HEK293 (cell line): ENCODE measurements around the gene RXFP4.

Experiments
- CTCF ChIA-PET: fragments of 350-600 bp; formaldehyde crosslinking; extraction: SDS; loops from one replicate; lab custom pipeline; 2021; ENCODE audit warnings: antibody characterized with exemption; lab: Yijun Ruan, JAX
- POLR2A ChIA-PET: fragments of 300-600 bp; formaldehyde crosslinking; extraction: SDS; loops from one replicate; lab custom pipeline; 2020; ENCODE audit warnings: antibody characterized with exemption, inconsistent platforms; lab: Yijun Ruan, JAX
- H3K27ac ChIP-seq: fragments of 200-500 bp; sonication (Bioruptor generic); 2 replicates; pipeline ENCODE4 v1.5.1; 2014; ENCODE audit warnings: low read depth, low read length, control low read depth, inconsistent platforms; ENCODE audit errors: extremely low read depth
- H3K36me3 ChIP-seq, 2 experiments: fragments of 200-500 bp in 1 of 2; sonication (Bioruptor generic) in 1 of 2; 1 replicate in 1 of 2; 2 replicates in 1 of 2; pipeline ENCODE4 v1.5.1; 2014 to 2017; ENCODE audit warnings: inconsistent platforms in 2 of 2, low read length in 2 of 2; ENCODE audit not compliant: control insufficient read depth in 2 of 2, insufficient read depth in 1 of 2
- H3K4me1 ChIP-seq: fragments of 200-500 bp; sonication (Bioruptor generic); 2 replicates; pipeline ENCODE4 v1.5.1; 2014; ENCODE audit warnings: mild to moderate bottlenecking, low read length, inconsistent platforms; ENCODE audit not compliant: control insufficient read depth, insufficient read depth
- H3K4me3 ChIP-seq: 2 replicates; pipeline ENCODE4 v1.5.1; 2011; ENCODE audit warnings: low read depth, mild to moderate bottlenecking, control low read depth, low read length, moderate library complexity
- H3K9me3 ChIP-seq: fragments of 200-500 bp; sonication (Bioruptor generic); 2 replicates; pipeline ENCODE4 v1.5.1; 2014; ENCODE audit warnings: low read depth, low read length, inconsistent platforms; ENCODE audit not compliant: control insufficient read depth, insufficient read depth
- KLF9 ChIP-seq: fragments of 450-650 bp; formaldehyde crosslinking; IDR thresholded peaks from 2 replicates; pipeline ENCODE4 v1.5.1; 2016; ENCODE audit warnings: missing biosample characterization, missing genetic modification characterization, low read depth
- MEIS1 ChIP-seq: sonication (generic); formaldehyde crosslinking; IDR thresholded peaks from 2 replicates; pipeline ENCODE4 v1.8.1; 2022; ENCODE audit warnings: missing genetic modification reagents, mild to moderate bottlenecking, borderline replicate concordance
- RBAK ChIP-seq: fragments of 450-650 bp; formaldehyde crosslinking; IDR thresholded peaks from 2 replicates; pipeline ENCODE4 v1.5.1; 2016; ENCODE audit warnings: missing biosample characterization, missing genetic modification characterization
- ZEB2 ChIP-seq: fragments of 450-650 bp; formaldehyde crosslinking; IDR thresholded peaks from 2 replicates; pipeline ENCODE4 v1.5.1; 2016; ENCODE audit warnings: missing biosample characterization, missing genetic modification characterization
- ZFP37 ChIP-seq: fragments of 450-650 bp; formaldehyde crosslinking; IDR thresholded peaks from 2 replicates; pipeline ENCODE4 v1.5.1; 2016; ENCODE audit warnings: missing biosample characterization, missing genetic modification characterization
- ZNF121 ChIP-seq: fragments of 450-650 bp; formaldehyde crosslinking; IDR thresholded peaks from 2 replicates; pipeline ENCODE4 v1.5.1; 2016; ENCODE audit warnings: missing biosample characterization, missing genetic modification characterization
- ZNF155 ChIP-seq: fragments of 450-650 bp; formaldehyde crosslinking; IDR thresholded peaks from 2 replicates; pipeline ENCODE4 v1.5.1; 2016; ENCODE audit warnings: missing biosample characterization, missing genetic modification characterization
- ZNF169 ChIP-seq: fragments of 450-650 bp; formaldehyde crosslinking; IDR thresholded peaks from 2 replicates; pipeline ENCODE4 v1.5.1; 2016; ENCODE audit warnings: missing biosample characterization, missing genetic modification characterization
- ZNF23 ChIP-seq: fragments of 450-650 bp; formaldehyde crosslinking; IDR thresholded peaks from 2 replicates; pipeline ENCODE4 v1.5.1; 2016; ENCODE audit warnings: missing biosample characterization, missing genetic modification characterization, borderline replicate concordance
- ZNF248 ChIP-seq: fragments of 450-650 bp; formaldehyde crosslinking; IDR thresholded peaks from 2 replicates; pipeline ENCODE4 v1.5.1; 2017; ENCODE audit warnings: missing biosample characterization, missing genetic modification characterization
- ZNF548 ChIP-seq: fragments of 450-650 bp; formaldehyde crosslinking; IDR thresholded peaks from 2 replicates; pipeline ENCODE4 v1.5.1; 2016; ENCODE audit warnings: missing biosample characterization, missing genetic modification characterization
- ZNF600 ChIP-seq: fragments of 450-650 bp; formaldehyde crosslinking; IDR thresholded peaks from 2 replicates; pipeline ENCODE4 v1.5.1; 2016; ENCODE audit warnings: missing biosample characterization, missing genetic modification characterization
- ZNF621 ChIP-seq: fragments of 450-650 bp; formaldehyde crosslinking; IDR thresholded peaks from 2 replicates; pipeline ENCODE4 v1.5.1; 2017; ENCODE audit warnings: missing biosample characterization, missing genetic modification characterization
- ZNF654 ChIP-seq: fragments of 450-650 bp; formaldehyde crosslinking; IDR thresholded peaks from 2 replicates; pipeline ENCODE4 v1.5.1; 2016; ENCODE audit warnings: low read depth, missing biosample characterization, missing genetic modification characterization
- ZNF76 ChIP-seq: fragments of 450-650 bp; formaldehyde crosslinking; IDR thresholded peaks from 2 replicates; pipeline ENCODE4; 2016; ENCODE audit warnings: low read depth, missing biosample characterization, missing genetic modification characterization, borderline replicate concordance
- TF ChIP-seq, protein P1 (sequence below): fragments of 450-650 bp; formaldehyde crosslinking; IDR thresholded peaks from 2 replicates; pipeline ENCODE4 v1.5.1; 2016; ENCODE audit warnings: missing biosample characterization, missing genetic modification characterization, borderline replicate concordance
- TF ChIP-seq, protein P2 (sequence below): fragments of 450-650 bp; formaldehyde crosslinking; IDR thresholded peaks from 2 replicates; pipeline ENCODE4 v1.5.1; 2016; ENCODE audit warnings: missing biosample characterization, missing genetic modification characterization
- TF ChIP-seq, protein P3 (sequence below): fragments of 450-650 bp; formaldehyde crosslinking; IDR thresholded peaks from 2 replicates; pipeline ENCODE4 v1.5.1; 2016; ENCODE audit warnings: missing biosample characterization, missing genetic modification characterization
- TF ChIP-seq, protein P4 (sequence below): fragments of 450-650 bp; formaldehyde crosslinking; IDR thresholded peaks from 2 replicates; pipeline ENCODE4 v1.5.1; 2016; ENCODE audit warnings: missing biosample characterization, missing genetic modification characterization
- TF ChIP-seq, protein P5 (sequence below): fragments of 450-650 bp; formaldehyde crosslinking; IDR thresholded peaks from 2 replicates; pipeline ENCODE4 v1.5.1; 2016; ENCODE audit warnings: missing biosample characterization, missing genetic modification characterization

The RXFP4 gene

DNA sequence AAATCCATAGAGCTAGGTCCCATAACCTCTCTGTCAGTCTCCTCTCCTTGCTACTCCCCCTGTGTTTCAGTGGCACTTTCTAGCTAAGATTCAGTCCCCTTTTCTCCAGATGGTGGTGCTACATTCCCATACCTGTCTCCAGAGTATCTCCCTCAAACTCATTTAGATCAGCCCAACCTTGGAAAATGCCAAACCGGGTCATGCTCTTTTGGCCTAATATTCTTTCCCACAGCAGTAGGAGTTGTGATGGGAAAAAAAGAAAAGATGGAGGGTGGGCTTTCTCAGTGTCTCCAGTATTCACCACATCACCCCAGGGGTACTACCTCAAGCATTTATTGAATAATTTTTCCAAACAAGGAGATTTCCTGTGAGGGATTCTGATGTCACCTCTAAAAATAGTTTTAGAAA, 3.2 kb upstream of the RXFP4 start (continued):
- TF ChIP-seq MEIS1 (CRISPR knock-in tag) (no peak), ZNF121 (peak; percentile 86), ZNF654 (tag by site-specific recombination) (peak; percentile 96), ZNF600 (no peak), ZNF23 (no peak), ZFP37 (tag by site-specific recombination) (no peak), ZNF248 (no peak), KLF9 (tag by site-specific recombination) (no peak), ZEB2 (tag by site-specific recombination) (peak; percentile 44; the same call in 1 of the 2 replicates)
- TF ChIP-seq, protein P1, sequence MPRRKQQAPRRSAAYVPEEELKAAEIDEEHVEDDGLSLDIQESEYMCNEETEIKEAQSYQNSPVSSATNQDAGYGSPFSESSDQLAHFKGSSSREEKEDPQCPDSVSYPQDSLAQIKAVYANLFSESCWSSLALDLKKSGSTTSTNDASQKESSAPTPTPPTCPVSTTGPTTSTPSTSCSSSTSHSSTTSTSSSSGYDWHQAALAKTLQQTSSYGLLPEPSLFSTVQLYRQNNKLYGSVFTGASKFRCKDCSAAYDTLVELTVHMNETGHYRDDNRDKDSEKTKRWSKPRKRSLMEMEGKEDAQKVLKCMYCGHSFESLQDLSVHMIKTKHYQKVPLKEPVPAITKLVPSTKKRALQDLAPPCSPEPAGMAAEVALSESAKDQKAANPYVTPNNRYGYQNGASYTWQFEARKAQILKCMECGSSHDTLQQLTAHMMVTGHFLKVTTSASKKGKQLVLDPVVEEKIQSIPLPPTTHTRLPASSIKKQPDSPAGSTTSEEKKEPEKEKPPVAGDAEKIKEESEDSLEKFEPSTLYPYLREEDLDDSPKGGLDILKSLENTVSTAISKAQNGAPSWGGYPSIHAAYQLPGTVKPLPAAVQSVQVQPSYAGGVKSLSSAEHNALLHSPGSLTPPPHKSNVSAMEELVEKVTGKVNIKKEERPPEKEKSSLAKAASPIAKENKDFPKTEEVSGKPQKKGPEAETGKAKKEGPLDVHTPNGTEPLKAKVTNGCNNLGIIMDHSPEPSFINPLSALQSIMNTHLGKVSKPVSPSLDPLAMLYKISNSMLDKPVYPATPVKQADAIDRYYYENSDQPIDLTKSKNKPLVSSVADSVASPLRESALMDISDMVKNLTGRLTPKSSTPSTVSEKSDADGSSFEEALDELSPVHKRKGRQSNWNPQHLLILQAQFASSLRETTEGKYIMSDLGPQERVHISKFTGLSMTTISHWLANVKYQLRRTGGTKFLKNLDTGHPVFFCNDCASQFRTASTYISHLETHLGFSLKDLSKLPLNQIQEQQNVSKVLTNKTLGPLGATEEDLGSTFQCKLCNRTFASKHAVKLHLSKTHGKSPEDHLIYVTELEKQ (tag by site-specific recombination) = no peak
- TF ChIP-seq, protein P2, sequence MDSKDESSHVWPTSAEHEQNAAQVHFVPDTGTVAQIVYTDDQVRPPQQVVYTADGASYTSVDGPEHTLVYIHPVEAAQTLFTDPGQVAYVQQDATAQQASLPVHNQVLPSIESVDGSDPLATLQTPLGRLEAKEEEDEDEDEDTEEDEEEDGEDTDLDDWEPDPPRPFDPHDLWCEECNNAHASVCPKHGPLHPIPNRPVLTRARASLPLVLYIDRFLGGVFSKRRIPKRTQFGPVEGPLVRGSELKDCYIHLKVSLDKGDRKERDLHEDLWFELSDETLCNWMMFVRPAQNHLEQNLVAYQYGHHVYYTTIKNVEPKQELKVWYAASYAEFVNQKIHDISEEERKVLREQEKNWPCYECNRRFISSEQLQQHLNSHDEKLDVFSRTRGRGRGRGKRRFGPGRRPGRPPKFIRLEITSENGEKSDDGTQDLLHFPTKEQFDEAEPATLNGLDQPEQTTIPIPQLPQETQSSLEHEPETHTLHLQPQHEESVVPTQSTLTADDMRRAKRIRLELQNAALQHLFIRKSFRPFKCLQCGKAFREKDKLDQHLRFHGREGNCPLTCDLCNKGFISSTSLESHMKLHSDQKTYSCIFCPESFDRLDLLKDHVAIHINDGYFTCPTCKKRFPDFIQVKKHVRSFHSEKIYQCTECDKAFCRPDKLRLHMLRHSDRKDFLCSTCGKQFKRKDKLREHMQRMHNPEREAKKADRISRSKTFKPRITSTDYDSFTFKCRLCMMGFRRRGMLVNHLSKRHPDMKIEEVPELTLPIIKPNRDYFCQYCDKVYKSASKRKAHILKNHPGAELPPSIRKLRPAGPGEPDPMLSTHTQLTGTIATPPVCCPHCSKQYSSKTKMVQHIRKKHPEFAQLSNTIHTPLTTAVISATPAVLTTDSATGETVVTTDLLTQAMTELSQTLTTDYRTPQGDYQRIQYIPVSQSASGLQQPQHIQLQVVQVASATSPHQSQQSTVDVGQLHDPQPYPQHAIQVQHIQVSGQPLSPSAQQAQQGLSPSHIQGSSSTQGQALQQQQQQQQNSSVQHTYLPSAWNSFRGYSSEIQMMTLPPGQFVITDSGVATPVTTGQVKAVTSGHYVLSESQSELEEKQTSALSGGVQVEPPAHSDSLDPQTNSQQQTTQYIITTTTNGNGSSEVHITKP (tag by site-specific recombination) = peak; percentile 99

DNA sequence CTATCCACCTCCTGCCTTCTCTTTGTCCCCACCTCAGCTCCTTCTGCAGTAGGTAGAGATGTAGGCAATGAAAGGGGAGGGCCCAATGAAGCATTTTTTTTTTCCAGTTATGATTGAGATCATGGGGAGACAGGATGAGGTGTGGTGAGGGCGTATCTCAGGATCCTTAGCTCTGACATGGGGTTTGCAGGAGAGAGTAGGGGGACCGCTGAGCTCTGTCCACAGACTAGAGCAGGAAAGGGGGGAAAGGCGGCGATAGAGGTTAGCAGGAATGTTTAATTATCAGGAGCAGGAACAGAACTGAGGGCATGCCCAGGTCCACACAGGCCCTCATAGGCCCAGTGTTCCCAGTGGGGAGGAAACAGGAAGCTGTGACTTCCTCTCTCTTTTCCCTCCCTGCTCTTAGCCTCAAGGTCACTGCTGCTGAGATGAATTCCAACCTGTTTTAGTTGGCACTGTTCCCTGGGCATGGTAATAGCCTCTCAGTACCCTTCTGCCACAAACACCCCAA, 901 bp upstream of the RXFP4 start:
- peak overlapping the region; percentile 81 for H3K27ac ChIP-seq
- CTCF ChIA-PET = interaction anchor here (0.7 to 5.3 kb wide), 7 partner anchors 38 to 189 kb away, joined by 3 to 104 read pairs (median 5); partner anchors contain the start of gene ARHGEF2
- H3K4me3 ChIP-seq = no peak overlapping the region
- H3K9me3 ChIP-seq = no peaks in the 10 kb centered on the region
- peaks cover 19% of the 10 kb centered on the region for H3K4me1 ChIP-seq
- POLR2A ChIA-PET = interaction anchor here (0.9 to 2.1 kb wide), 7 partner anchors 8 to 49 kb away, joined by 3 to 12 read pairs (median 5); partner anchors contain the start of gene ARHGEF2
- H3K36me3 ChIP-seq = no peaks in the 10 kb centered on the region
- TF ChIP-seq ZNF76 (no peak), ZNF621 (no peak), ZNF155 (tag by site-specific recombination) (no peak), ZNF548 (tag by site-specific recombination) (no peak), ZNF654 (tag by site-specific recombination) (no peak), RBAK (no peak), ZNF169 (tag by site-specific recombination) (no peak)
- TF ChIP-seq, protein P3, sequence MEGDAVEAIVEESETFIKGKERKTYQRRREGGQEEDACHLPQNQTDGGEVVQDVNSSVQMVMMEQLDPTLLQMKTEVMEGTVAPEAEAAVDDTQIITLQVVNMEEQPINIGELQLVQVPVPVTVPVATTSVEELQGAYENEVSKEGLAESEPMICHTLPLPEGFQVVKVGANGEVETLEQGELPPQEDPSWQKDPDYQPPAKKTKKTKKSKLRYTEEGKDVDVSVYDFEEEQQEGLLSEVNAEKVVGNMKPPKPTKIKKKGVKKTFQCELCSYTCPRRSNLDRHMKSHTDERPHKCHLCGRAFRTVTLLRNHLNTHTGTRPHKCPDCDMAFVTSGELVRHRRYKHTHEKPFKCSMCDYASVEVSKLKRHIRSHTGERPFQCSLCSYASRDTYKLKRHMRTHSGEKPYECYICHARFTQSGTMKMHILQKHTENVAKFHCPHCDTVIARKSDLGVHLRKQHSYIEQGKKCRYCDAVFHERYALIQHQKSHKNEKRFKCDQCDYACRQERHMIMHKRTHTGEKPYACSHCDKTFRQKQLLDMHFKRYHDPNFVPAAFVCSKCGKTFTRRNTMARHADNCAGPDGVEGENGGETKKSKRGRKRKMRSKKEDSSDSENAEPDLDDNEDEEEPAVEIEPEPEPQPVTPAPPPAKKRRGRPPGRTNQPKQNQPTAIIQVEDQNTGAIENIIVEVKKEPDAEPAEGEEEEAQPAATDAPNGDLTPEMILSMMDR (tag by site-specific recombination) = no peak
- TF ChIP-seq, protein P4, sequence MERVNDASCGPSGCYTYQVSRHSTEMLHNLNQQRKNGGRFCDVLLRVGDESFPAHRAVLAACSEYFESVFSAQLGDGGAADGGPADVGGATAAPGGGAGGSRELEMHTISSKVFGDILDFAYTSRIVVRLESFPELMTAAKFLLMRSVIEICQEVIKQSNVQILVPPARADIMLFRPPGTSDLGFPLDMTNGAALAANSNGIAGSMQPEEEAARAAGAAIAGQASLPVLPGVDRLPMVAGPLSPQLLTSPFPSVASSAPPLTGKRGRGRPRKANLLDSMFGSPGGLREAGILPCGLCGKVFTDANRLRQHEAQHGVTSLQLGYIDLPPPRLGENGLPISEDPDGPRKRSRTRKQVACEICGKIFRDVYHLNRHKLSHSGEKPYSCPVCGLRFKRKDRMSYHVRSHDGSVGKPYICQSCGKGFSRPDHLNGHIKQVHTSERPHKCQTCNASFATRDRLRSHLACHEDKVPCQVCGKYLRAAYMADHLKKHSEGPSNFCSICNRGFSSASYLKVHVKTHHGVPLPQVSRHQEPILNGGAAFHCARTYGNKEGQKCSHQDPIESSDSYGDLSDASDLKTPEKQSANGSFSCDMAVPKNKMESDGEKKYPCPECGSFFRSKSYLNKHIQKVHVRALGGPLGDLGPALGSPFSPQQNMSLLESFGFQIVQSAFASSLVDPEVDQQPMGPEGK (tag by site-specific recombination) = peak; percentile 59; the same call in 1 of the 2 replicates
- TF ChIP-seq, protein P5, sequence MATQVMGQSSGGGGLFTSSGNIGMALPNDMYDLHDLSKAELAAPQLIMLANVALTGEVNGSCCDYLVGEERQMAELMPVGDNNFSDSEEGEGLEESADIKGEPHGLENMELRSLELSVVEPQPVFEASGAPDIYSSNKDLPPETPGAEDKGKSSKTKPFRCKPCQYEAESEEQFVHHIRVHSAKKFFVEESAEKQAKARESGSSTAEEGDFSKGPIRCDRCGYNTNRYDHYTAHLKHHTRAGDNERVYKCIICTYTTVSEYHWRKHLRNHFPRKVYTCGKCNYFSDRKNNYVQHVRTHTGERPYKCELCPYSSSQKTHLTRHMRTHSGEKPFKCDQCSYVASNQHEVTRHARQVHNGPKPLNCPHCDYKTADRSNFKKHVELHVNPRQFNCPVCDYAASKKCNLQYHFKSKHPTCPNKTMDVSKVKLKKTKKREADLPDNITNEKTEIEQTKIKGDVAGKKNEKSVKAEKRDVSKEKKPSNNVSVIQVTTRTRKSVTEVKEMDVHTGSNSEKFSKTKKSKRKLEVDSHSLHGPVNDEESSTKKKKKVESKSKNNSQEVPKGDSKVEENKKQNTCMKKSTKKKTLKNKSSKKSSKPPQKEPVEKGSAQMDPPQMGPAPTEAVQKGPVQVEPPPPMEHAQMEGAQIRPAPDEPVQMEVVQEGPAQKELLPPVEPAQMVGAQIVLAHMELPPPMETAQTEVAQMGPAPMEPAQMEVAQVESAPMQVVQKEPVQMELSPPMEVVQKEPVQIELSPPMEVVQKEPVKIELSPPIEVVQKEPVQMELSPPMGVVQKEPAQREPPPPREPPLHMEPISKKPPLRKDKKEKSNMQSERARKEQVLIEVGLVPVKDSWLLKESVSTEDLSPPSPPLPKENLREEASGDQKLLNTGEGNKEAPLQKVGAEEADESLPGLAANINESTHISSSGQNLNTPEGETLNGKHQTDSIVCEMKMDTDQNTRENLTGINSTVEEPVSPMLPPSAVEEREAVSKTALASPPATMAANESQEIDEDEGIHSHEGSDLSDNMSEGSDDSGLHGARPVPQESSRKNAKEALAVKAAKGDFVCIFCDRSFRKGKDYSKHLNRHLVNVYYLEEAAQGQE (tag by site-specific recombination) = no peak
